SU-DHL-6 (cell line): Measurements from ENCODE around the gene TMEM40.

Experiments
- EZH2phosphoT487 ChIP-seq: fragments of 200-600 bp; sonication (generic), shearing (Covaris generic); conservative IDR thresholded peaks from 2 replicates; pipeline ENCODE4 v1.6.1; 2018; ENCODE audit warnings: mild to moderate bottlenecking, antibody characterized with exemption, low read length, moderate library complexity, mixed read lengths
- TF ChIP-seq, protein P1 (sequence below): fragments of 200-600 bp; sonication (generic); IDR thresholded peaks from one replicate; pipeline ENCODE4 v1.5.1; 2017; ENCODE audit warnings: antibody characterized with exemption, mild to moderate bottlenecking, low read length, moderate library complexity; ENCODE audit not compliant: insufficient read depth, poor library complexity, severe bottlenecking

DNA sequence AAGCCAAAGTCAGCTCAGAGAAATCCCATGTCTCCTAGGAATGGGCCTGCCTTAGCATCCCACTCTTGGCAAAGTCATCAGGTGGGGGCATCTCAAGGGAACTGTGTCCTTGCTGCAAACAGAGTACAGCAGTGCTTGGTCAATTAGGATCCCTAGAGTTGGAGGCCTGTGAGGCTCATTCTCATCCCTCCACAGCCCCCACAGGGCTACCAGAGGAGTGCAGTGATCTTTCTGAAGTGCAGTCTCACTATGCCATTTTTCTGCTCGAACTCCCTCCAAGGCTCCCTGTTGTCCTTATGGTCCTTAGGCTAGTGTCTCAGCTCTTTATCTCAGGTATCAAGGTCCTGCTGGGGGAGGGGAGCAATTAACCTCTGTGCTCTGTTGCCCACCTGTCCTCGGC, 31.1 kb downstream of the TMEM40 start:
- TF ChIP-seq, protein P1, sequence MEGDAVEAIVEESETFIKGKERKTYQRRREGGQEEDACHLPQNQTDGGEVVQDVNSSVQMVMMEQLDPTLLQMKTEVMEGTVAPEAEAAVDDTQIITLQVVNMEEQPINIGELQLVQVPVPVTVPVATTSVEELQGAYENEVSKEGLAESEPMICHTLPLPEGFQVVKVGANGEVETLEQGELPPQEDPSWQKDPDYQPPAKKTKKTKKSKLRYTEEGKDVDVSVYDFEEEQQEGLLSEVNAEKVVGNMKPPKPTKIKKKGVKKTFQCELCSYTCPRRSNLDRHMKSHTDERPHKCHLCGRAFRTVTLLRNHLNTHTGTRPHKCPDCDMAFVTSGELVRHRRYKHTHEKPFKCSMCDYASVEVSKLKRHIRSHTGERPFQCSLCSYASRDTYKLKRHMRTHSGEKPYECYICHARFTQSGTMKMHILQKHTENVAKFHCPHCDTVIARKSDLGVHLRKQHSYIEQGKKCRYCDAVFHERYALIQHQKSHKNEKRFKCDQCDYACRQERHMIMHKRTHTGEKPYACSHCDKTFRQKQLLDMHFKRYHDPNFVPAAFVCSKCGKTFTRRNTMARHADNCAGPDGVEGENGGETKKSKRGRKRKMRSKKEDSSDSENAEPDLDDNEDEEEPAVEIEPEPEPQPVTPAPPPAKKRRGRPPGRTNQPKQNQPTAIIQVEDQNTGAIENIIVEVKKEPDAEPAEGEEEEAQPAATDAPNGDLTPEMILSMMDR: no peak
- TF ChIP-seq EZH2phosphoT487: no peak
